DOHH2 (cell line): ENCODE data around the gene WWP2.

Experiments used
- H3F3A ChIP-seq: fragments of 200-600 bp; sonication (generic), shearing (Covaris generic); 2 replicates; pipeline ENCODE4 v1.6.0; 2016; ENCODE audit warnings: antibody characterized with exemption, mild to moderate bottlenecking; ENCODE audit not compliant: control insufficient read depth, insufficient read depth
- H3K27ac ChIP-seq: fragments of 200-600 bp; sonication (generic); 2 replicates; pipeline ENCODE4 v1.5.1; 2014; ENCODE audit warnings: low read depth, mild to moderate bottlenecking, low read length, moderate library complexity
- H3K27me3 ChIP-seq: fragments of 200-600 bp; sonication (generic); 2 replicates; pipeline ENCODE4 v1.6.1; 2014; ENCODE audit warnings: mild to moderate bottlenecking, low read length, mixed read lengths; ENCODE audit not compliant: control insufficient read depth
- H3K36me3 ChIP-seq: fragments of 200-600 bp; sonication (generic); 2 replicates; pipeline ENCODE4 v1.6.1; 2014; ENCODE audit warnings: mild to moderate bottlenecking, low read length, moderate library complexity, mixed read lengths; ENCODE audit not compliant: control insufficient read depth
- H3K4me1 ChIP-seq: fragments of 200-600 bp; sonication (generic); 2 replicates; pipeline ENCODE4 v1.6.1; 2014; ENCODE audit warnings: mild to moderate bottlenecking, low read length, mixed read lengths; ENCODE audit not compliant: control insufficient read depth
- H3K4me2 ChIP-seq: fragments of 200-600 bp; sonication (generic); 2 replicates; pipeline ENCODE4 v1.6.0; 2014; ENCODE audit warnings: mild to moderate bottlenecking, low read length, moderate library complexity
- H3K4me3 ChIP-seq: fragments of 200-600 bp; sonication (generic); 2 replicates; pipeline ENCODE4 v1.5.1; 2014; ENCODE audit warnings: mild to moderate bottlenecking, low read length, mixed read lengths
- H3K79me2 ChIP-seq: fragments of 200-600 bp; sonication (generic); 2 replicates; pipeline ENCODE4 v1.6.1; 2014; ENCODE audit warnings: mild to moderate bottlenecking, low read length, mixed read lengths; ENCODE audit not compliant: control insufficient read depth
- H3K9me2 ChIP-seq: fragments of 200-600 bp; sonication (generic); replicated peaks from 2 replicates; pipeline ENCODE4 v1.6.1; 2014; ENCODE audit warnings: mild to moderate bottlenecking, low read length, mixed read lengths; ENCODE audit not compliant: control insufficient read depth
- H3K9me3 ChIP-seq: fragments of 200-600 bp; sonication (generic); 2 replicates; pipeline ENCODE4 v1.6.1; 2014; ENCODE audit warnings: antibody characterized with exemption, low read length, mixed read lengths; ENCODE audit not compliant: control insufficient read depth, insufficient read depth
- H4K20me1 ChIP-seq: fragments of 200-600 bp; sonication (generic); 2 replicates; pipeline ENCODE4 v1.6.0; 2014; ENCODE audit warnings: low read depth, mild to moderate bottlenecking, antibody characterized with exemption, low read length, moderate library complexity; ENCODE audit not compliant: control insufficient read depth, insufficient read depth
- EZH2phosphoT487 ChIP-seq: fragments of 200-600 bp; sonication (generic); IDR thresholded peaks from 2 replicates; pipeline ENCODE4 v1.6.1; 2017; ENCODE audit warnings: borderline replicate concordance, mild to moderate bottlenecking, antibody characterized with exemption, low read length, moderate library complexity, mixed read lengths
- TF ChIP-seq, protein P1 (sequence below): fragments of 200-600 bp; sonication (generic); IDR thresholded peaks from one replicate; pipeline ENCODE4 v1.5.1; 2014; ENCODE audit warnings: antibody characterized with exemption, mild to moderate bottlenecking, low read depth, low read length; ENCODE audit not compliant: poor library complexity, severe bottlenecking

The WWP2 gene

DNA sequence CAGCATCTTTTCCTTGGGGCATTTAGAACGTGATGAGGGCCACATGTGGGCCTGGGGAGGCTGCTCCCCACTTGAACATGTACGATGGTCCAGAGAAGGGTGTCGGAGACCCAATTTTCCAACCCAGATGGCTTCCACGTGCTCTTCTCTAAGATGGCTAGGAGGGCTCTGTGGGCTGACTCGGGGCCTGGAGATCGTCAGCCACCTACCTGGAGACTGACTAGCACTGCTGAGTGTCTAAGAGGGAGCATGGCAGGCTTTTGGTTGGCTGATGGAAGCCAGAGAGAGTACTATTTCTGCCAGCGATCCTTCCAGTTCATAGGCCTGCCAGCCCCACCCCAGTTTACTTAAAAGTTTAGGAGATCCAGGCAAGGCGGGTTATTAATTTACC lies 128.8 kb downstream of the WWP2 start:
- TF ChIP-seq EZH2phosphoT487 = no peak
- TF ChIP-seq, protein P1, sequence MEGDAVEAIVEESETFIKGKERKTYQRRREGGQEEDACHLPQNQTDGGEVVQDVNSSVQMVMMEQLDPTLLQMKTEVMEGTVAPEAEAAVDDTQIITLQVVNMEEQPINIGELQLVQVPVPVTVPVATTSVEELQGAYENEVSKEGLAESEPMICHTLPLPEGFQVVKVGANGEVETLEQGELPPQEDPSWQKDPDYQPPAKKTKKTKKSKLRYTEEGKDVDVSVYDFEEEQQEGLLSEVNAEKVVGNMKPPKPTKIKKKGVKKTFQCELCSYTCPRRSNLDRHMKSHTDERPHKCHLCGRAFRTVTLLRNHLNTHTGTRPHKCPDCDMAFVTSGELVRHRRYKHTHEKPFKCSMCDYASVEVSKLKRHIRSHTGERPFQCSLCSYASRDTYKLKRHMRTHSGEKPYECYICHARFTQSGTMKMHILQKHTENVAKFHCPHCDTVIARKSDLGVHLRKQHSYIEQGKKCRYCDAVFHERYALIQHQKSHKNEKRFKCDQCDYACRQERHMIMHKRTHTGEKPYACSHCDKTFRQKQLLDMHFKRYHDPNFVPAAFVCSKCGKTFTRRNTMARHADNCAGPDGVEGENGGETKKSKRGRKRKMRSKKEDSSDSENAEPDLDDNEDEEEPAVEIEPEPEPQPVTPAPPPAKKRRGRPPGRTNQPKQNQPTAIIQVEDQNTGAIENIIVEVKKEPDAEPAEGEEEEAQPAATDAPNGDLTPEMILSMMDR = no peak
- H3K27me3 ChIP-seq = no peaks in the 10 kb centered on the region
- no peak overlapping the region for H3K27ac ChIP-seq
- H3K9me2 ChIP-seq = no peaks in the 10 kb centered on the region
- H4K20me1 ChIP-seq = no peaks in the 10 kb centered on the region
- no peaks in the 10 kb centered on the region for H3K9me3 ChIP-seq
- H3K4me2 ChIP-seq = no peak overlapping the region
- no peaks in the 10 kb centered on the region for H3K4me1 ChIP-seq
- H3K79me2 ChIP-seq = no peaks in the 10 kb centered on the region
- no peaks in the 10 kb centered on the region for H3F3A ChIP-seq
- no peak overlapping the region for H3K4me3 ChIP-seq
- H3K36me3 ChIP-seq = peaks cover 15% of the 10 kb centered on the region

DNA sequence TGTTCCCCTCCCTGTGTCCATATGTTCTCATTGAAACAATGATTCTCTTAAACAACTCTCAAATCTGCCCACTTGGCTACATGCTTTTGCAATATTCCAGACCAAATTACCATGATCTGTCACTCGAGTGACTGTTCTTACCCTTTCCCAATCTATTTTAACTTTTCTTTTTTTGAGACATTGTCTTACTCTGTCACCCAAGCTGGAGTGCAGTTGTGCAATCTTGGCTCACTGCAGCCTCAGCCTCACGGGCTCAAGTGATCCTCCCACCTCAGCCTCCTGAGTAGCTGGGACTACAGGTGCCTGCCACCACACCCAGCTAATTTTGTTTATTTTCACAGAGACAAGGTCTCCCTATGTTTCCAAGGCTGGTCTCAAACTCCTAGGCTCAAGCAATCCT lies 130.2 kb downstream of the WWP2 start:
- H4K20me1 ChIP-seq = no peaks in the 10 kb centered on the region
- H3K27ac ChIP-seq = no peak overlapping the region
- no peaks in the 10 kb centered on the region for H3K4me1 ChIP-seq
- H3K79me2 ChIP-seq = no peaks in the 10 kb centered on the region
- TF ChIP-seq EZH2phosphoT487 = no peak
- TF ChIP-seq, protein P1 = no peak
- H3F3A ChIP-seq = no peaks in the 10 kb centered on the region
- H3K4me2 ChIP-seq = no peak overlapping the region
- H3K9me3 ChIP-seq = no peaks in the 10 kb centered on the region
- H3K4me3 ChIP-seq = no peak overlapping the region
- no peaks in the 10 kb centered on the region for H3K9me2 ChIP-seq
- peaks cover 15% of the 10 kb centered on the region for H3K36me3 ChIP-seq
- no peaks in the 10 kb centered on the region for H3K27me3 ChIP-seq

DNA sequence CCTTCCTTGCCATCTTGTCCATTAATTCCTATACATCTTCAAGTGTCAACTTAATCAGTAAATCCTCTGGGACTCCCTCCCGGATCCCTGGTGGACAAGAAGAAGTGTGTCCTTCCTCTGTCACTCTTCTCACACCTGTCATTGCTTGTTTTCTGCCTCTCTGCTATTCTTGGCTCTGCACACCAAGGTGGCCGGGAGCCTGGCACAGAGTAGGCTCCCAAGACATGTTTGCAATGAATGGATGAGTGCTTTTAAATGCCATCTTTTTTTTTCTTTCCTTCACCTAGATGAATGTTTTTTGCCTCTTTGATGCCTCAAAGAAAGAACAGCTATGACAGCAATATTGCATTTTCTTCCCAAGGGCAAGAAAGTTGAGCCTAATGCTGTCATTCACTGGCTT lies 131.0 kb downstream of the WWP2 start:
- H4K20me1 ChIP-seq = no peaks in the 10 kb centered on the region
- no peaks in the 10 kb centered on the region for H3K9me2 ChIP-seq
- TF ChIP-seq, protein P1 = no peak
- TF ChIP-seq EZH2phosphoT487 = no peak
- H3F3A ChIP-seq = no peaks in the 10 kb centered on the region
- H3K9me3 ChIP-seq = no peaks in the 10 kb centered on the region
- H3K79me2 ChIP-seq = no peaks in the 10 kb centered on the region
- H3K36me3 ChIP-seq = peaks cover 13% of the 10 kb centered on the region
- no peaks in the 10 kb centered on the region for H3K27me3 ChIP-seq
- no peaks in the 10 kb centered on the region for H3K4me1 ChIP-seq
- no peak overlapping the region for H3K4me2 ChIP-seq
- H3K4me3 ChIP-seq = no peak overlapping the region
- no peak overlapping the region for H3K27ac ChIP-seq

DNA sequence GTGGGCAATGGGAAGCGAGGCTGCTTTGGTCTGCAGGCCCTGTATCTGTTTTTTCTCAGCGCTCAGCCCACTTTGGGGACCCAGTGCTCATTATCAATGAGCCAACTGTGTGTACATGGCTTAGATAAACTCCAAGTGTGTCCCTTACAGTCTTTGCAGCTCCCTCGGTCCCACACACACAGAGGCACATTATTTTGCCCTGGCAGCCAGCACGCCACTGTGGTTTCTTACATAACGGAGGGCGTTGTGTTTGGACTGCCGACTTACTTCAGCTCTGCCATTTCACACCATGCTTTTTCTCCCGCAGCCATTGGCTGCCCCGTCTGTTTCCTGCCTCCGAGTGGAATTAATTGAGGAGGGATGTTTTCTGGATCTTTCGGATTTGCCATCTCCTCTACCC lies 132.5 kb downstream of the WWP2 start:
- no peaks in the 10 kb centered on the region for H4K20me1 ChIP-seq
- no peak overlapping the region for H3K4me3 ChIP-seq
- no peak overlapping the region for H3K4me2 ChIP-seq
- no peak overlapping the region for H3K27ac ChIP-seq
- no peaks in the 10 kb centered on the region for H3K4me1 ChIP-seq
- H3K36me3 ChIP-seq = peaks cover under 1% of the 10 kb centered on the region; the same call in 1 of the 2 replicates
- no peak for TF ChIP-seq EZH2phosphoT487
- TF ChIP-seq, protein P1 = no peak
- no peaks in the 10 kb centered on the region for H3K27me3 ChIP-seq
- H3K79me2 ChIP-seq = no peaks in the 10 kb centered on the region
- no peaks in the 10 kb centered on the region for H3K9me3 ChIP-seq
- no peaks in the 10 kb centered on the region for H3K9me2 ChIP-seq
- no peaks in the 10 kb centered on the region for H3F3A ChIP-seq
